SHP77 treated with DMSO at 0.1 percent for 48 hours (cell line): Measurements from ENCODE around the gene COX6A2.
"Not testable (repeated sequence)": the region's sequence is repeated elsewhere in the genome, so short reads cannot be mapped to it uniquely, and the experiment has no call there.

Experiments
- DNase-seq: peaks from one replicate; lab custom pipeline; 2025; lab: John Stamatoyannopoulos, UW

Gene COX6A2

DNA sequence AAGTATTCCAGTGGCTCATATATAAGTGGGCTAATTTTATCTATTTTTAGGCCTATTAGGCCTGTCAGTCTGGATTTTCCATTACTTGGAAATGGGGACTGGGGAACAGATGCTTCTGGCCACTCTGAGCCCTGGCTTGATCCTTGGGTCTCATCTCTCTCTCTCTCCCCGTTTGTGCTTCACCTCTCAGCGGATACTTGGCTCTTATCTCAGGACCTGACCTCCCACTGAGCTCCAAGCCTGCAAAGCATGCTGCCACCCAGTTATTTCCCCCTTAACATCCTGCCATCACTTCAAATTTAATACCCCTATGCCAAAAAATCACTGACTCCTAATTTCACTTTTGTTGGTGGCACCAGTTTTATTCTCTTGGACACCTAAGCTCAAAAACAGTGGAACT, 10.3 kb upstream of the COX6A2 start:
- no peak for DNase-seq

DNA sequence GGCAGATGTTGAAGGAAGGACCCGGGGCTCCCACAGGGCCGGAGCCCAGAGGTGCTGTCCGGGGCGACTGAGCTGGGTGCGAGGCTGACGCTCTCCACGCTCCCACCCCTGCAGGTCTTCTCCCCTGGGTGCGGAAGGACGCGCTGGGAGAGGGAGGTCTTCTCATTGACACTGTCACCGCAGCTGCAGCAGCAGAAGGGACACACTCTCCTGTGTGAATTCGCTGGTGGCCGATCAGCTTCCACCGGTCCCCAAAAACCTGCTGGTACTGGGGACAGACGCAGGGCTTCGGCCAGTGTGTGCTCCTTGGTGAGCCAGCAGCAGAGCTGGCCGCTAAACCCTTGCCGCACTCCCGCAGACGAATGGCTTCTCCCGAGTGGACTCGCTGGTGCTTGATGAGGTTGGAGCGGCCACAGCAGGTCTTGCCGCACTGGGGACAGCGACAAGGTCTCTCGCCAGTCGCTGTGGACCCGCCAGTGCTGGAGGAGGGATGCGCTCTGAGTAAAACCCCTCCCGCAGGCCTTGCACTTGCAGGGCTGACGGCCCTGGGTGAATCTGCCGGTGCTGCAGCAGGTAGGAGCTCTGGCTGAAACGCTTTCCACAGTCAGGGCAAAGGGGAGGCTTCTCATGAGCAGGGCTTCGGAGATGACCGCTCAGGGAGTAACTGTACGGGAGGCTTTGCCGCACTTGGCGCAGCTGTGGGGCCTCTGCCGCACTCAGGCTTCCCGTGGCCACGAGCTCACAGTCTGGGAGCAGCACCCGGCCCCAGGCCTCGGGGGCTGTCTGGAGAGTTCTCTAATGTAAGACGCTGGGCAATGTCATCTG, 8.3 kb upstream of the COX6A2 start:
- no peak for DNase-seq

DNA sequence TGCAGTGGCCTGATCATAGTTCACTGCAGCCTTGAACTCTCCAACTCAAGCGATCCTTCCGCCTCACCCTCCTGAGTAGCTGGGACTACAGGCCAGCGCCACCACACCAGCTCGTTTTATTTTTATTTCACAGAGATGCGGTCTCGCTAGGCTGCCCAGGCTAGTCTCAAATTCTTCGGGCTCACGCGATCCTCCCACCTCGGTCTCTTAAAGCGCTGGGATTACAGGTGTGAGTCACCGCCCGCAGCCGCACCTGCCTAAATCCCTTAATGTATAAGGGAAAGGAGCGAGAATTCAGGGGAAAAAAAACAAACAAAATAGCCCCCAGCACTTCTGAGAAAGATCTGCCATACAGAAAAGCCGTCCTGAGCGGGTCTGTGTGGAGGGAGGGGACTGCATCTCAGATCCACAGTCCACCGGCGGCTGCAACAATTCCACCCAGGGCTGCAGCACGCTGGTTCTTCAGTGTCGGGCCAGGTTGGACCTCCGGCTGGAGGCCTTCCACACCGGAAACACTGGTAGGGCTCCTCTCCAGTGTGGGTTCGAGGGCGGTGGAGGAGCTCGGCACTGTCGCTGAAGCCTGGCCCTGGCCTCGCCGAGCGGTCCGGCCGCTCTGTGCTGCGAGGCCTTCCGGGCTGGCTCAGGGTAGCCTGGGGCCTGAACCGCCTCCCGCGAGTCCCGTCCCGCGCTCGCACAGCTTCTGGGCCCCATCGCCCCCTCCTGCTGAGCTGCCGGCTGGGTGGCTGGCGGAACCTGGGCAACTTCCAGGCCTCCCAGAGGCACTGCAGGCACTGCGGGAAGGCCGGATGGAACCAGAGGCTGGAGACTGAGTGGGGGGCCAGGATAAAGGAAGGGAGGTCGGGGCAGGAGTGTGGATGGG, 7.4 kb upstream of the COX6A2 start:
- DNase-seq = no peak

DNA sequence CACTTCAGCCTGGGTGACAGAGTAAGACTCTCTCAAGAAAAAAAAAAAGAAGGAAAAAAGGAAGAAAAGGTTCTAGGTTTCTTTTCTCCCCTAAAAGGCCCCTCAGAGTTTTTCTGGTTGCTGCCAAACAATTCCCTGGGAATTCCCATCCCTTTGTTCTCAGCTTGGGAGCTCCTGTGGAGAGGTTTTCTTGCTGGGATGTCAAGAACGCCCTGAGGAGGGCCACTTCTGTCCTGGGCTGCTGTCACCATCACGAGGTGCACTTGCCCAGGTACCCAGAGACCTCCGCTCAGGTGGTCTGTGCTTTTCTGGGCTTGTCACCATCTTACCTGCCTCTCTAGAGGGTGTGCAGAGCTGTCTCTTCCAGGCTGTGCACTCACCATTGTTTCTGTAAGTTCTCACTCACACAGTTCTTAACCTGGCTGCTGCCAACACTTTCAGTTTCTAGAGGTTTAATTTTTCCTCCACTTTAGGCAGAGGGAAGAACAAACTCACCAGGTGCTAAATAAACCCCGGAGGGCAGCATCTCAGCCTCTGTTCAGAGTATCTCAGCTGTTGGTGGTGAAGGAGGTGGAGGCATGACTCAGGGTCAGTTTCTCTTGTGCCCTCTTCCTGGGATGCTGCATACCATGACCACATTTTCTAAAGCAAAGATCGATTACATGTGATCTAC, 2.4 kb upstream of the COX6A2 start:
- no peak for DNase-seq

DNA sequence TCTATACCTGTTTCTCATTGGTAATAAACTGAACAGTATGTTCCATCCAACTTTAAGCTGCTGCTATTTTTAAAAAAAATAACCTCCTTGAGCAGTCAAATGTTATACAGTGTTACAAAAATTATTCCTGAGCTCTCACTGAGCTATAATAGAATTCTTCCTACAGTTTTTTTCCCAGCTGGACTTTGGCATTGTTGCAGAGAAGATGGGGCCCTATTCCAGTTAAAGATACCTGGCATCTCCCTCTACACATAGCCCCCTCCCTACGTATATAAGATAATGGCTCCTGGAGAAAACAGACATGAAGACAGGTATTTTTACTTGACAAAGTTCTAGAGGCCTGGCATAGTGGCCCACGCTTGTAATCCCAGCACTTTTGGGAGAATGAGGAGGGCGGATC, 1.6 kb upstream of the COX6A2 start:
- no peak for DNase-seq

DNA sequence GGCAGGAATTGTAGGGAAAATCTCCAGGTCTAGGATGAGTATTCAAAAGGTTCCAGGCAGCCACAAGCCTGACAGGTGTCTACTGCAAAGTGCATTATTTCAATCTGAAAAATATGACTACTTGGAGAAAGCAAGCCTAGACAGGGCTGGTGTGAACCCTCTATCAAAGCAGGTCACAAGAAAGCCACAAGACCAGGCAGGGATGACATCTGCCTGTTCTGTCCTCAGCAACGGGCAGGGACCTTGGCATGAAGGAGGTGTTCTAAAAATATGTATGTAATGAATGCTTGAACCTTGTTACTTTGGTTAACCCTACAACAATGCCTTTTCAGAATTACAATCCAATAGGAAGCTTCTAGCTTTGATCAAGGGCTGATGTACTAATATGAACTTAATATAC, 1.2 kb upstream of the COX6A2 start:
- no peak for DNase-seq

DNA sequence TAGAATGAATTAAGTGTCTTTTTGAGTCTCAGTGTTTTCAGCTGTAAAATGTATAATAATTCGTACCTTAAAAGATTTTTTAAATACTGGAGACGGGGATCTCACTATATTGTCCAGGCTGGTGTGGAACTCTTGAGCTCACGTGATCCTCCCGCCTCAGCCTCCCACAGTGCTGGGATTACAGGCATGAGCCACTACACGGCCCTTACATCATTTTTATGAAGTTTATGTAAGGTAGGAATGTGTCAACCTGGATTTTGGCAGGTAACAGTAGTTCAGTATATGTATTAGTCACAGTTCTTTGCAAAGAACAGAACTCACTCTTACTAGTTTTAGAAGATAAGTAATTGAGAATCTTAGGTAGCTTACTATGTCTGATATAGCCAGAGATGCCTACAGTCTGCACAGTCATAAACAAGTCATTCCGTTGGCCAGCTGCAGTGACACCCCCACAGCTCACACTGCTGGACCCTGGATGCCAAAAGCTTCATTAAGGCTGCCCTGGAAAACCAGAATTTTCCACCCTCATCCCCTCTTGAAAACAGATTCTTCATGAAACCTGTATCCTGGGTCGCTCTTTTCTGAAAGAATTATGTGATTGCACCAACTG, 583 bp upstream of the COX6A2 start:
- DNase-seq = no peak

DNA sequence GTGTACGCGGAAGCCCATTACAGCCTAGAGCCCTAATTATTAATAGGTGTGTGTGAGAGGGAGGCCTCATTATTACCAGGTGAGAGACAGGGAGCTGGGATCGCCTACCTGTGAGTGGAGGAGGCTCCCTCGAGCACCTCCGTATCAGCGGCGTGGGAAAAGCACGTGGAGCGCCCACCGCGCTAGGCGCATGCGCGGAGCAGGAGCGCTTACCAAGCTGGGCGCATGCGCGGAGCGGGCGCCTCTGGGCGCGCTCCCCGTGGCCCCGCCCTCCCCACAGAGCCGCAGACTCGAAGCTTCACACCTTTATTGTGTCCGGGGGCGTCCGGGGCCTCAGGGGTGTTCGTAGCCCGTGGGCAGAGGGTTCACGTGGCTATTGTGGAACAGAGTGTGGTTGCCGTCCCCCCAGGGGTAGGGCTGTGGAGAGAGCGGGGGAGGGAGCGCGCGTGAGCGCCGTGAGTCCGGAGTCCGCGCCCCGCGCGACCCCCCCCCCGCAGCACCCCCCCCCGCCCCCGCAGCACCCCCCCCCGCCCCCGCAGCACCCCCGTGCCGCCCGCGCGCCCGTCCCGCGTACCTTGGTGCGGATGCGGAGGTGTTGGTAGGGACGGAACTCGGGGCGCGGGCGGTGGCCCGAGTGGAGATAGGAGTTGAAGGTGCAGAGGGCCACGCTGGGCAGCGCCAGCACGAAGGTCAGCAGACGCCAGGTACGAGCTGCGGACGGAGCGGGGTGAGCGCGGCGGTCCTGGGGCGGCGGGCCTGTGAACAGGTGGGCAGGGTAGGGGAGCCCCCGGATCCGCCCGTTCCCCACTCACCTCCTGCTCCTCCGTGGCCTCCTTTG, 500 bp downstream of the COX6A2 start:
- DNase-seq = no peak

DNA sequence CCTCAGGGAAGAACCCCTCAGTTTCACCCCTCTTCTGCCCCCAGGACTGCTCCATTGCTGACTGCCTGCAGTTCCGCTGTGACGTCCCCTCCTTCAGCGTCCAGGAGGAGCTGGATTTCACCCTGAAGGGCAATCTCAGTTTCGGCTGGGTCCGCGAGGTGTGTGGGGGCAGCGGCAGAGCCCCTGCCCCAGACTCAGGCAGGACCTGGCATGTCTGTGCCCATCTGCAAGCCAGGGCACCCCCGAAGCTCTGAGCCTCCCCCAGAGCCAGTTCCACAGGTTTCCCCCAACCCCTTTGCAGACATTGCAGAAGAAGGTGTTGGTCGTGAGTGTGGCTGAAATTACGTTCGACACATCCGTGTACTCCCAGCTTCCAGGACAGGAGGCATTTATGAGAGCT, 4.4 kb downstream of the COX6A2 start:
- no peak for DNase-seq

DNA sequence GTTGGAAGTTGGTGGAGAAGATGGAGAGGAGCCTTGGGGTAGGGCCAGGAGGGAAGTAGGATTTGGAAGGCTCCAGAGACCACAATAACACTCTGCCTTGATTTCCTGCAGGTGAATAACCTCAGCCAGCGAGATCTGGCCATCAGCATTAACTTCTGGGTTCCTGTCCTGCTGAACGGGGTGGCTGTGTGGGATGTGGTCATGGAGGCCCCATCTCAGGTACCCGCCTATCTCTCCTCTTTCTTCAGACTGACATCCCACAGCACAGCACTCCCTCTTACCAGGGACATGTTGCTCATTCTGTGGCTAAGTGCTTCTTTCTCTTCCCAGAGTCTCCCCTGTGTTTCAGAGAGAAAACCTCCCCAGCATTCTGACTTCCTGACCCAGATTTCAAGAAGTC, 4.9 kb downstream of the COX6A2 start:
- DNase-seq = no peak

DNA sequence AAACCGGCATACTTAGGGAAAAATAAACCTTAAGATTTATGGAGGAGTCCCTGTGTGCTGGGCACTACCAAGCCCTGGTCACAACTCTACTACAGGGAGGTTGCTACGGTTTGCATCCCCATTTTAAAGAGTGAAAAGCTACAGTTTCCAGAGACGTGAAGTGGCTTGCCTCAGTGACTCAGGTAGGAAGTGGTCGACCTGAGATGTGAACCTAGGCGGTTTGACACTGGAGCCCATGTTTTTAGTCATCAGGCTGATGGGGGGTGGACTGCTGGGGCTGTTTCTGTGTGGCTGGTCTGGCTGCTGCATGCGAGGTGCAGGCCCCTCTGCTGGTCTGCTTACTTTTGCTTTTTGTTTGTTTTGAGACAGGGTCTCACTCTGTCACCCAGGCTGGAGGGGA, 6.6 kb downstream of the COX6A2 start:
- no peak for DNase-seq

DNA sequence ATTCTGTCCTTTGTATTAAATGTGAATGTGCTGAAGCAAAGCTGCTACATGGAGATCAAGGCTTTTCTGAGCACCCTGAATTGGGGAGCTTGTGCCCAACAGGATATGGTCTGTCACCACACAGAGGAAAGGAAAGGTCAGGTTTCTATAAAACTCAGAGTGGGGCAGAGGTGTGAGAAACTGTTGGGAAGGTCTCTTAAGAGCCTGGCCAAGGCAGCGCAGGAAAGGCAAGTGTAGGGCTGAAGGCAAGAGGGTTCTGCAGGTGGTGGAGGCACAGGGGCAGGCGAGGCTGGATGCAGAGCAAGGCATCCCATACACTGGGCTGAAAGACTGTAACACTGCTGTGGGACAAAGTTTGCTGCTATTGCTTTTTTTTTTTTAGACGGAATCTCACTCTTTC, 8.1 kb downstream of the COX6A2 start:
- no peak for DNase-seq

DNA sequence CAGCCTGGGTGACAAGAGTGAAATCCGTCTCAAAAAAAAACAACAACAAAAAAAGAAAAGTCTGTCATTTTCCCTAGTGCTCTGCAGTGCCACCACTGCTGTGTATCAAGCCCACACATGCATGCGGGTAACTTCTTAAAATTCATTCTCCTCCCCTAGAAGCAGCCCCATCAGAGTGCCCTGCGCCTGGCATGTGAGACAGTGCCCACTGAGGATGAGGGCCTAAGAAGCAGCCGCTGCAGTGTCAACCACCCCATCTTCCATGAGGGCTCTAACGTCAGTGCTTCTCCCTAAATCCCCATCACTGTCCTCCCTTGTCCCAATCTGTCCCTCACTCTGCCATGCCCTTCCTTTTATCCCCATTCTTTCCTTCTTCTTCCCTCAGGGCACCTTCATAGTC, 10.2 kb downstream of the COX6A2 start:
- no peak for DNase-seq

DNA sequence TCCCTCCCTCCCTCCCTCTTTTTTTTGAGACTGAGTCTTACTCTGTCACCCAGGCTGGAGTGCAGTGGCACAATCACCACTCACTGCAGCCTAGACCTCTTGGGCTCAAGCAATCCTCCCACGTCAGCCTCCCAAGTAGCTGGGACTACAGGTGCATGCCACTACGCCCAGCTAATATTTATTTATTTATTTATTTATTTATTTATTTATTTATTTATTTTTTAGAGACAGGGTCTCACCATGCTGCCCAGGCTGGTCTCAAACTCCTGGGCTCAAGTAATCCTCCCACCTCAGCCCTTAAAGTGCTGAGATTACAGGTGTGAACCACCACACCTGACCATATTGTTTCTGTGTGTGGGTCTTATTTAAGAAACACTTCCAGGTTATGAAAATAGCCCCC, 11.1 kb downstream of the COX6A2 start:
- not testable (repeated sequence) for DNase-seq

DNA sequence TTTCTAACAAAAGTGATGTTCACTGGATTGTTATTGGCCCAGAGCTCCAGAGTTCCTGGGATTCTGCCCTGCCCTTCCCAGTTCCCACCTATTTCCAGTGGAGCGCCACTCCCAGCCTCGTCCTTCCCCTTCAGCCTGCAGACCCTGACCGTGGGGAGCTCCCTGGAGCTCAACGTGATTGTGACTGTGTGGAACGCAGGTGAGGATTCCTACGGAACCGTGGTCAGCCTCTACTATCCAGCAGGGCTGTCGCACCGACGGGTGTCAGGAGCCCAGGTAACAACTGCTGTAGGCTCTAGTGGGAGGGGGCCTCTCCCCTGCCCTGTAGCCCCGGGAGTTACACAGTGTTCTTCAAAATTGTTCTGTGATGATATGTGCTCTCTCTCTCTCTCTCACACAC, 11.8 kb downstream of the COX6A2 start:
- DNase-seq = no peak

DNA sequence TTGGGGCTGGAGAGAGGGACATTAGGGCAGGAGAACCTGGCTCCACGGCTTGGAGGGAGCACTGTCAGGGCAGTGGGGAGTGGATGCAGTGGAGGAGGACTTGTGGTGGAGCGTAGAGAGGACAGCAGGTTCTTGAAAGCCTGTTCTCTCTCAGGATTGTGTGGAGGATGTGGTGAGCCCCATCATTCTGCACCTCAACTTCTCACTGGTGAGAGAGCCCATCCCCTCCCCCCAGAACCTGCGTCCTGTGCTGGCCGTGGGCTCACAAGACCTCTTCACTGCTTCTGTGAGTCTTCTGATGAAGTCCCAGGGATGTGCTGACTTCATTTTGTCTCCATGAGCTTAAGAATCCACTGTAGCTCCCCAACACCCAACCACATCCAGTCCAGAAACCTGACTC, 13.5 kb downstream of the COX6A2 start:
- no peak for DNase-seq

DNA sequence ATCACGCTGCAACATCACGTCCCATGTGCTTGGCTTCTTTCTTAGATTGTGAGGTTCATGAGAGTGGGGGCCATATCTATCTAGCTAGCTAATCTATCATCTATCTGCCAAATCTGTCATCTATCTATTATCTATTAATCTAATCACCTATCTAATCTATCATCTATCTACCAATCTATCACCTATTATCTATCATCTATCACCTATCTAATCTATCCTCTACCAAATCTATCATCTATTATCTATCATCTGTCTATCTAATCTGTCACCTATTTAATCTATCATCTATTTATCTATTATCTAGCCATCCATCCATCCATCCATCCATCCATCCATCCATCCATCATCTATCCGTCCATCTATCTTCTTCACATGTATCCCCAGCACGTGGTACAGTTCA, 14.2 kb downstream of the COX6A2 start:
- no peak for DNase-seq

DNA sequence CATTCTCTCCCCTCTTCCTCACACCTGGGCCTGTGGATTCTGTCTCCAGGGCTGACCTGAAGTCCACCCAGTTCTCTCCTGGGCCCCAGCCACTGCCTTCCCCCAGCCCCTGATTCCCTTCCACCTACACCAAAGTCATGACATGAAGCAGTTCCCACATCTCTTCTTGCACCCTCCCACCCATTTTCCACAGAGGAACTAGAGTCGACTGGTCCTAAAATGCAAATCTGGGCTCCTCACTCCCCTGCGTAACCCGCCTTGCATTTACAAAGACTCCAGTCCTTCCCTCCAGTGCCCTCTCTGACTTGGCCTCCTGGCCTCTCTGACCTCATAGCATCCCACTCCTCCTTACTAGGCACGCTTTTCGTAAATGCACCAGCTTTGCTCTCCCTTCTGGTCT, 14.8 kb downstream of the COX6A2 start:
- no peak for DNase-seq

DNA sequence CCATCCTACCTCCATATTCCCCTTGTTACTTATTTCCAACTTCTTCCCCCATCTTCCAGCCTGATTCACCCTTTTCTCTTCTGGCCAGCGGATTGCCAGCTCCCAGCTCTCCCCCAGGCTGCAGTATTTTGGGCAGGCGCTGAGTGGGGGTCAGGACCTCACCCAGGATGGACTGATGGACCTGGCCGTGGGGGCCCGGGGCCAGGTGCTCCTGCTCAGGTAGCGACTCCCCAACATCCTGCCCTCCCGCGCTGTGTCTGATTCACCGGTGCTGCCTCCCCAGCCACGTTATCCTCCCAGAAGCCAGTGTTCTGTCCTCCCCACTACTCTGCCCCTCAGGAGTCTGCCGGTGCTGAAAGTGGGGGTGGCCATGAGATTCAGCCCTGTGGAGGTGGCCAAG, 15.4 kb downstream of the COX6A2 start:
- DNase-seq = no peak

DNA sequence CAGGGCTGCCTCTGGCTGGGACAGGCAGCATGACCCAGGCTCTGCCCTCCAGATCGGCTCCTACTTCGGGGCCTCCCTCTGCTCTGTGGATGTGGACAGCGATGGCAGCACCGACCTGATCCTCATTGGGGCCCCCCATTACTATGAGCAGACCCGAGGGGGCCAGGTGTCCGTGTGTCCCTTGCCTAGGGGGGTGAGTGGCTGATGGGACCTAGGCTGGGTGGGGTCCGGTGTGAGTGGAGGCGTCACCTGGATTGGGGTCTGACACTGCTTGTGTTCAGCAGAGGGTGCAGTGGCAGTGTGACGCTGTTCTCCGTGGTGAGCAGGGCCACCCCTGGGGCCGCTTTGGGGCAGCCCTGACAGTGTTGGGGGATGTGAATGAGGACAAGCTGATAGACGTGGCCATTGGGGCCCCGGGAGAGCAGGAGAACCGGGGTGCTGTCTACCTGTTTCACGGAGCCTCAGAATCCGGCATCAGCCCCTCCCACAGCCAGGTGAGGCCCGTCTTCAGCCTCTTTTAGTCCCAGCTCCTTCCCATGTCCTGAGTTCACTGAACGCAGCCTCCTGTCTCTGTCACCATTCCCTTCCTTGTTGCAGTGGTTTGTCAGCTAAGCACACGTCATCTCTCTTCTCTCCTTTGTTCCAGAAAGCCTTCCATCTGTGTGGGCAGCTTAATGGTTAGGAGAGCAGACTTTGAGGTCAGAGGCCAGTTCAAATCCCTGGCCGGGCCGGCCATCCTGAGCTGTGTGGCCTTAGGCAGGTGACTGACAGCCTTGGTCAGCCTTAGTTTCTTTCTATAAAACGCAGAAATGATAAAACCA, 16.9 kb downstream of the COX6A2 start:
- no peak for DNase-seq

DNA sequence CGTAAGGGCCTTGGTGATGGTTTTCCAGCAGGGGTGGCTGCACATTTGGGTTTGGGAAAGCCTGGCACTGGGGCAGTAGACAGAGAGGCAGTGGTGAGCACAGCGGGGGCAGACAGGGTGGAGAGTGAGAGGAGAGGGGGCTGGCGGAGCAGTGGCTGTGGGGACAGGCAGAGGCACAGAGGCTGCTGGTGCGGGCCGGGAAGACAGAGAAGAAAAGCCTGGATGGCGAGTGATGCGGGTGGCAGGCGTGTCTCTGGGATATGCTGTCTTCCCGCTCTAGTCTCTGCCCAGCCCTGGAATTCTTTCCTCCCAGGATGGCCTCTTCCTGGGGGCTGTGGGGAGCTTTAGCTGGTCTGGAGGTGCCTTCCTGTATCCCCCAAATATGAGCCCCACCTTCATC, 18.1 kb downstream of the COX6A2 start:
- no peak for DNase-seq
